Fibroblast of skin of right biceps (primary cell): Measurements from ENCODE around the gene GRAMD2A.
A peak's percentile ranks its signal among the peaks of the same experiment; 100 is the strongest.

Experiments
- DNase-seq: peaks from one replicate; pipeline ENCODE4 v3.0.0-alpha.2; 2013

Gene GRAMD2A

DNA sequence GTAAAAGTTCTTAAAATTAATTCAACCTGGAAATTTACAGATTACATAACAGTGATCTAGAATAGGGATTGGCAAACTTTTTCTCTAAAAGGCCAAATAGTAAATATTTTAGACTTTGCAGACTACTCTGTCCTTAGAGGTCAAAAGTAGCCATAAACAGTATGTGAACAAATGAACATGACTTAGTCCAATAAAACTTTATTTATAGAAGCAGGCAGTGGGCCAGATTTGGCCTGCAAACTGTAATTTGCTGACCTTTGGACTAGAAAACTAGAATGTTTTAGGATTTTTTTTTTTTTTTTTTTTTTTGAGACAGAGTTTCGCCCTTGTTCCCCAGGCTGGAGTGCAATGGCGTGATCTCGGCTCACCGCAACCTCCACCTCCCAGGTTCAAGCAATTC is 67.3 kb downstream of the GRAMD2A start:
- no peak for DNase-seq

- no peak for DNase-seq
Observed at GRCh38 chr15:72128359-72128758, 69.2 kb downstream of the GRAMD2A start.

DNA sequence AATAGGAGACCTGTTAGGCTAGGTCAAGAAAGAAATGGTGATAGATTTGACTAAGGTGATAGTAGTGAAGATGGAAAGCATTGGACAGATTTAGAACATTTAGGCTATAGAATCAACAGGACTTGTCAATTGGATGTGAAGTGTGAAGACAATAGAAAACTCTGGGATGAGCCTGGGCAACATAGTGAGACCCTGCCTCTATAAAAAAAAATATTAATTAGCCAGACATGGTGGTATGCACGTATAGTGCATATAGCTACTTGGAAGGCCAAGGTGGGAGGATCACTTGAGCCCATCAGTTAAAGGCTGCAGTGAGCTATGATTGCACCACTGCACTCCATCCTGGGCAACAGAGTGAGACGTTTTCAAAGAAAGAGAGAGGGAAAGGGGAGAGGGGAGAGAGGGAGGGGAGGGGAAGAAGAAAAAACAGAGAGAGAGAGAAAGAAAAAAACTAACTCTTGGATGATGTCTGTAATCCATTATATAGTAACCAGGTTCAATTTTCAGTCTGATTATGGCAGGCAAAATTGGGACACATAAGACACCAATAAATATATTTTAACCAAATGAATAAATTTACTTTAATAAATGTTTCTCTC is 69.8 kb downstream of the GRAMD2A start:
- no peak for DNase-seq

GRCh38 chr15:72124218-72124617 is 73.4 kb downstream of the GRAMD2A start:
- no peak for DNase-seq

- DNase-seq: peak; percentile 98
Observed at GRCh38 chr15:72118017-72118978, 79.3 kb downstream of the GRAMD2A start, which contains the start of the genes MYO9A and SENP8. Gene MYO9A, minus strand, starts transcription at chr15:72118150. Its CDS starts 71,587 bp downstream, at chr15:72046563. Gene SENP8, plus strand, starts transcription at chr15:72118403. Its CDS starts 21,221 bp downstream, at chr15:72139624.

GRCh38 chr15:72117486-72118016 is 80.0 kb downstream of the GRAMD2A start:
- peak; percentile 79 for DNase-seq

DNA sequence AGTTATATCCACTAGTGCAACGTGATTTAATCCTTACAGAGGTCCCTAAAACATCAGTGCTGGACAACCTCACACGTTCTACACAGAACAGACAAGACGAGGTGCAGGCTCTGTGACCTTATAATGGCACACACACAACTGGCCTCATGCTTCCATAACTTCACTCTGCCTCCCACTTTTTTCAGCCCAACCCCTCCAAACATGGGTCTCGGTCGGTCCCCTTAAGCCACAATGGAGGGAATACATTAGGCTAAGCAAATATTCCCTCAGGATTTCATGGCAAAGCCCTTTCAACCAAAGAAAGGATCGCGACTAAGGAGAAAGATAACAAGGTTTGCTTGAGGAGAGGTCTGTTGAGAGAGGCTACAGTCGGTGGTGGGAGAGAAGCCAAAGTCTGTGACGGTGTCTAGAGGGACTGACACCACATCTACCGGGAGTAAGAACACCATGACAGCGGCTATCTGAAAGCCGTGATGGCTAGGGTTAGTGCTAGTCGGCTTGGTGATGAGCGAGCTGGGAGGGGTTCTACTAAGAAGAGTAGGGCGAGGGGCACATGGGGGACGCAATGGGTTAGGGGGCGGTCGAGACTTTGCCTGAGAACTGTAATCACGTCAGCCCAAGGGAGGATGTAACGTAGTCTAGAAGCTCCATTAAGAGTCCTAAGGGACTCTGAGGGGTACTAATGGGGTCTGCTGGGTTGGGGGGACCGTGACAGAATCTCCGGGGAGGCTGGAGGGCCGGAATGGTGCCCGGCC is 80.7 kb downstream of the GRAMD2A start:
- DNase-seq: no peak

GRCh38 chr15:72113347-72114031 is 84.1 kb downstream of the GRAMD2A start:
- no peak for DNase-seq

DNA sequence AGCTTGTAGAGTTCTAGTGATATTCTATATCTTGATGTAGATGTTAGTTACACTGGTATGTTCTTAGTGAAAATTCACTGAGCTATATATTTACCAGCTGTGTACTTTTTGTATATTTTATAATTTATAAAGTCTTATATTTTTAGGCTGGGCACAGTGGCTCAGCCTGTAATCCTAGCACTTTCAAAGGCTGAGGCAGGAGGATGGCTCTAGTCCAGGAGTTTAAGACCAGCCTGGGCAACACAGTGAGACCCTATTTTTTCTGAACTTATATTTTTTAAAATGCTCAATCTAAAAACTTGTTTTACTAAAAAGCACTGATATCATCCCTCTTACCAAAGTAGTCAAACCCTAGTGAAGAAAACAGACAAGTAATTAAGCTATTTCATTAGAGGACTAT is 84.8 kb downstream of the GRAMD2A start:
- DNase-seq: no peak

DNA sequence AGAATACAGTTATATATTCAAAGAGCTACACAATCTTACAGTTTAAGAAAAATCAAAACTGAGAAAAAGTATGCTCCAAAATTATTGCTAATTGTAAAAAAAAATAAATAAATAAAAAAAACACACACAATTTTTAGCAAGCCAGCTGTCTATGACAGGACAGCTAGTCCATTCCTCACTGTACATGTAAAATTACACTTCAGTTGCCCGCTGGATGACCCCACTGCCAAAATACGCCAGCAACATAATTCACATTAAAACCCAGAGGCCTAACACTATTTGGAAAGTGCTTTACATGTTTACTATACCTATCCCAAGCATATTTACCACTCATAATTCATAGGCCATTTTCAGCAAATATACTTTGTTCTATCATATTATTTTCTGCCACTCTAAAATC is 85.5 kb downstream of the GRAMD2A start:
- DNase-seq: no peak

- peak; percentile 11 for DNase-seq
Observed at GRCh38 chr15:72110355-72110754, 87.2 kb downstream of the GRAMD2A start.
